Stimulated activated CD8-positive, alpha-beta memory T cell treated with anti-CD3 and anti-CD28 coated beads, Interleukin-15, amount 100 ng/mL, for 4 hours (primary cell): ENCODE data around the gene CPM.

Experiments
- DNase-seq, 2 donors: peaks; one replicate each; pipeline ENCODE4 v3.0.0-alpha.2; 2020; ENCODE audit warnings: low read depth in 2 of 2

Gene CPM

DNA sequence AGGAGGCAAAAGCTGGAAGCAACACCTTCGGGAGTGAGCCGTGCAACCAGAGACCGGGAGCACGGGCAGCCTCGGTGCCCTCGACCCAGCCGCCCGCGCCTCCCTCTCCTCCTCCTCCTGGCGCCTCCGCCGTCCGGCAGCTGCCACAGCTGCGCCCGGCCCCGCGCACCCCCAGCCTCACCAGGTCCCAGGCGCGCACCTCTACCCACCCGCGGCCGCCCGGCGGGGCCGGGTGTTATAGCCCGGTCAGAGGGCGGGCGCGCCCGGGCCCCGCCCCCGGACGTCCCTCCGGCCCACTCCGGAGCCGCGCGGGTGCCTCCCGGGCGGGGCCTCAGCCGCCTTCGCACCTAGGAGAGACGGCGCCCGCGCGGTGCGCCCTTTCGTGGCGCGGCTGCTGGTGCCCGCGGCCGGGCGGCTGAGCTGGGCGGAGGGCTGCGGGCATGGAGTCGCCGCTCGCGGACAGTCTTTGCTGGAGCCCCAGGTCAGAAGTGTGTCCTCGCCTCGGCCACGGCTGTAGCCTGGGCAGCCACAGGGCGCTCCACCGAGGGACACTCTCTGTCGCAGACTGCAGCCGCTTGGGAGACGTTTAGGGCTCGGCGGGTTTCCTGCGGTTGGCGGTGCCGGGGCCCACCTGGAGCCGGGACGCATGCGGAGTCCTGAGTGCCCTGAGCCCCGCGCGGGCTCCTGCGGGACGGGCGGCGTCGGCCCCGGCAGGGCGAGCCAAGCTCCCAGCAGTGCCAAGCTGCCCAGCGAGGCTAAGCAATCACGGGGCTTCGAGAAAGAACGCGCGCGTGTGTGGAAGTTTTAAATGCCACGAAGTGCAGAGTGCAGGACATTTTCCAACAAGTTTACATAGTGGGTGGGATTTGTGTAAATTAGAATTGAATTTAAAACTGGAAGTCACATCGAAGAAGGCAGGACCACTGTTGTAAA lies at the start of gene CPM:
TSS of gene CPM (minus strand) at position 211 of the 933 bp plus-strand sequence. CDS start 334 bp downstream, outside the sequence.
- peak; percentile 41 to 44 for DNase-seq

DNA sequence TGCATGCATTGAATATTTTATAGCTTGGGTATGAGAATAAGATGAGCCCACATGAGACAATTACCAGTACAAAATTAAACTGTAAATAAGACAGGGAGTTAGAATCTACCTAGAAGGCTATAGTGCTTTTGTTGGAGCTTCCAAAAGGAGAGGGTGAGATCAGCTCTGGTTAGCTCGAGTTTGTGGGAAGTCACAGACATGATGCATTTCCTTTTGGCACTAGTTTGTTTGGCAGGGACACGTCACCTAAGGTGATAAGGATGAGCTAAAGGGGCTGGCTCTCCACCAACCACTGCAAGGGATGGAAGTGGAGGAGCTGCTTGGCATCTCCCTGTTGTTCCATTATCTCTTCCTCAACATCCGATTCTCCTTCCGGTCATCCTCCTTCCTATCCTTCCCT lies 48.5 kb upstream of the CPM start:
- no peak for DNase-seq

DNA sequence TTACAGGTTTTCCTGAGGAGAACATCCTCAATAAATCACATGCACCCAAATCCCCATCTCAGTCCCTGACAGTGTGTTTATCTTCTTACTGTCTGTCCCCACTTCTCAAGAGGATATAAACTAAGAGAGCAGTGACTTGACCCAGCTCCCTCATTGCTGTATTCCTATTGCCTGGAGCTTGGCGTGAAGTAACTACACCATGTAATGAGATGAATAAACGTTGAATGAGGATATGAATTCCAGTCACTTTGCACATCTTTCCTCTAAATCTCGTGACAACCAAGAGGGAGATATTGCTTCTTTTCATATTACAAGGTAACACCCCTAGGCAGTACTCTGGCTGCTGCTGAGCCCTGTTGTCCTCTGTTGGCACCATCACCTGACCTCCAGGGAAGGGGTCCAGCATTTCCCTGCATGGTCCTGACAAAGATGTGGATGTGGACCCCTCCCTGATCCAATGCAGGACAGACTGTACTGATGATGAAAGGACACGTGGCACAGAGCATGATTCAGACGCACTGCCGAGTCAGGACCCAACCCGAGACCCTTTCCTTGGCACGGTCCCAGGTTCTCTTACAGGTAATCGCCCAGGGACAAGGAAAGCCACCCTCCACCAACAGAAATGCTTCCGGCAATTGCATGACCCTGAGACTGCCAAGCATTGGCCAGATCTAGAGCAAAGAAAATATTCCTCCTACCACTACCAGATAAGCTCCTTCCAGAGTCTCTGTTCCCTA lies 47.7 kb upstream of the CPM start:
- no peak for DNase-seq

DNA sequence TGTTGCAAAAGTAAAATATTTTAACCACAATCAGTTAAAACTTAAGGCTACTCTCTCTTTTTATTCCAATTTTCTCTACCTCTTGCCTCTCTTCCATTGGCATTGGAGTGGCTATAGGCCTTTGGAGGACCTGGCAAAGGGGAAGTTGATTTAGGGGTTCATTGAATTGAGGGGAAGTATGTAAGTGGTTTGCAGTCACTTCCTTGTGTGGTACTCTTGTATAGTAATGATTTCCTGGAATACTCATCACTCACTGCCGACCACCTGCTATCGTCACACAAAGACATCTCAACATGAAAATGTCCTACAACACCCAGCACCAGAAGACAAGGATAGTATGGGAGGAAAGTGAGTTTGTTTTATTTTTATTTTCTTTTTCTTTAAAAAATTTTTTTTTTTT lies 45.7 kb upstream of the CPM start:
- no peak for DNase-seq

DNA sequence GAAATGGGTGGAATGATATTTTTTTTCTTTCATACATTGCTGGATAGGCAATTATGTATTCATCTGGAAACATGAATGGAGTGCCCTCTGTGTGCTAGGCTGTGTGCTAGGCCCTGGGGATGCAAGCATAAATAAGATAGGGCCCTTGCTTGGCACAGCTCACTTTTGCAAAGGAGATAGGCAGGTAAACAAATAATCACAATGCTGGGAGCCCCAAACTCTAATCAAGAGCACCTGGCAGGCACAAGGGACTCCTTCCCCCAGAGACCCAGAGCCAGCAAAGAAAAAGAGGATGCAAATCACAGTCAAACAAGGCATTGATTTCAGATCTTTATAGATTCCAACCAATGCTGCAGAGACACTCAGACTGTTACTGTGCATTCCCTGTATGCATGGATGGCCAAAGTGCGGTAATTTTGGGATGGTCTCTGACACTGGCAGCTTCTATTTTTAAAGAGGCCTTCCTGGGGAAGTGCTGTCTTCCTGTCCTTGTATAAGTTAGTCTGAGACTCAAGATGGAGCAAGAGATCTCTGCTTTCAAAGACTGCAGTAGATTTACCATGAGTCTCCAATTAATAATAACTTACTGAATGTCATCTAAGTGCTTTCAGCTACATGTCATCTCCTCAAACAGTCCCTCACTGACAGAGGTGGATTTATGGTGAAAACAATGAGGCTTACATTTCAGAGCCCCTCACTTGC lies 45.1 kb upstream of the CPM start:
- no peak for DNase-seq

DNA sequence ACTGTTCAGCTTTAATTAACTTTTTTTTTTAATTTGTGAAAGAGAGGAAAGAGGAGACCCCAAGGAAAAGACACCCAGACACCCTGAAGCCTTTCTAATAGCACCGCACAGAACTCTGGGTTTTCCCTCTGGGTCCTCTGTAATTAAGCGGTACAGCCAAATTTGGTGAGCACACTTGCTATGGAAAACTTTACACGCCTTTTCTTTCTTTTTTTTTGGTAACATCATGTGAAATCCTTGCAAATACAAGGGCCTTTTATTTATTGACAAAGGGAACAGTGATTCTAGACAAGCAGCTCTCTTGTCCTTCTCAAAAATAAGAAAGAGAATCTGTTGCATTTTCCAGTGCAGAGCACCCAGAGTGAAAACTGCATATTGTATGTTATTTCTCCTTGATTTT lies 44.4 kb upstream of the CPM start:
- no peak for DNase-seq

DNA sequence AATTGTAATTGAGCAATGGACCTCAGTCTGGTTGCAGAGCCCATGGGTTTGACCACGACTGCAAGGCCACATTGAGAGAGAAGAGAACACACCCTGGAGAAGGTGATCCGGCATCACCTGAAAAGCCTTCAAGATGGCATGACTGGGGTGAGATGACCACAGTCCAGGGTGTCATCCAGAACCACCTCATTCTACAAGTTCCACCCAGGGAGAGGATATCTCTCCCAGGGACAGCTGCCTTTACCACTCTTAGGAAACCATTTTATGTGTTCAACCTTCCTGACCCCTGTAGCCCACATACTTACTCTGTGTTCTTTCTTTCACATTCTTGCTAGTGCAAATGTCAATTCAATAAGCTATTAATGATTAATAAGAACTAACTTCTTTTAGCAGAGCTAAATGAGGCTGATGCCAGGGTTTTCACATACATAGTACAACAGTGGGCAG lies 43.4 kb upstream of the CPM start:
- no peak for DNase-seq

DNA sequence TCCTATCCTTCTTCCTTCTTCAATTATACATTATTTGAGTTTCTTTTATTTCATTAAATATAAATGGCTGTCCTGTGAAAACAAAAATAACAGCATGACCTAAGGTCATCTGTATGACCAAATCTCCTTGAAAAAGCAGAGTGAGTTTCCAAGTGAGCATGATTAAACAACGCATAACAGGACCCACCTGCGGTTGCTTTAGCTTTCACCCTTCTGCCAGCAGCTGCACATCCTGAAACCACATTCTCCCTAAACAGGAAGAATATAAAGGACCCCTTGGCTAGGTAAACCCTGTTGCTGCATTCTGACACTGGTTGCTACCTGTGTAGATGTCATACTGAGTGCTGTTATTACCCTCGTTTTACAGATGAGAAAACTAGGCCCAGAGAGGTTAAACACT lies 42.8 kb upstream of the CPM start:
- DNase-seq, result no peak

DNA sequence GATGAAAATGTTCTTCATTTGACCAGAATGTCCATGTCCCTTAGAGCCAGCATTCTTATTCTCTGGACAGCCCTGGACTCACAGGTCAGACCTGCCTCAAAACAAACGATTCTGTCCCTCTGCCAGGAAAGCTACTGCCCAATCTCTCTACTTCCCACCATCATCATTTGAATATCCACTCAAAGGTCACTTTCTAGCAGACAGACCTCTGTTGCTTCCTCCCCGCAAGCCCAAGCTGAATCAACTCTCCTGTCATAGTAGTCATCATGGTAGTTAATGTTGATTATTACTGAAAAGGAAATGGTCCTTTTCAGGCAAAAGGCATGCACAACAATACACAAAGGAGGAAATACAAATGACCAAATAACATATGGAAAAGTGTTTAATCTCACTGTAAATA lies 39.6 kb upstream of the CPM start:
- DNase-seq, result no peak

DNA sequence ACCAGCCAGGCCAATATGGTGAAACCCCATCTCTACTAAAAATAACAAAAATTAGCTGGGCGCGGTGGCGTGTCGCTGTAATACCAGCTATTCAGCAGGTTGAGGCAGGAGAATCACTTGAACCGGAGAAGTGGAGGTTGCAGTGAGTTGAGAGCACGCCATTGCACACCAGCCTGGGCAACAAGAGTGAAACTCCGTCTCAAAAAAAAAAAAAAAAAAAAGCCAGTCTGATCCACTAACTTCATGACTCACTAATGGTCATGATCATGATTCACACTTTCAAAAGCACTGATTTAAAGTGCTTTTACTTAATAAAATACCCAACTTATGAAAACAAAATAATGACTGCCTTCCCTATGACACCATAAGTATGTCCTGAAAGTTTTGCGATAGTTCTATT lies 38.4 kb upstream of the CPM start:
- DNase-seq, result no peak

DNA sequence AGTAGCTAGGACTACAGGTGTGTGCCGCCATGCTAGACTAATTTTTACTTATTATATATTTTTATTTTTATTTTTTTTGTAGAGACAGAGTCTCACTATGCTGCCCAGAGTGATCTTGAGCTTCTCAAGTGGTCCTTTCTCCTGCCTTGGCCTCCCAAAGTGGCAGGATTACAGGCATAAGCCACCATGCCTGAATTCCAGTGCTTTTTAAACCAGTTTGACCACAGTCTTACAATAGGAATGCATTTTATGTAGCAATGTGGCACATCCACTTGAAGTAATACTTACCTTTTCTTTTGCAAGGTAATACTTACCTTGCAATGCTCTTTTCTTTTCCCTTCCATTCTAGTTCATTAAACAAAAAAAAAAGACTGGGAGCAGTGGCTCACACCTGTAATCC lies 38.0 kb upstream of the CPM start:
- no peak for DNase-seq

DNA sequence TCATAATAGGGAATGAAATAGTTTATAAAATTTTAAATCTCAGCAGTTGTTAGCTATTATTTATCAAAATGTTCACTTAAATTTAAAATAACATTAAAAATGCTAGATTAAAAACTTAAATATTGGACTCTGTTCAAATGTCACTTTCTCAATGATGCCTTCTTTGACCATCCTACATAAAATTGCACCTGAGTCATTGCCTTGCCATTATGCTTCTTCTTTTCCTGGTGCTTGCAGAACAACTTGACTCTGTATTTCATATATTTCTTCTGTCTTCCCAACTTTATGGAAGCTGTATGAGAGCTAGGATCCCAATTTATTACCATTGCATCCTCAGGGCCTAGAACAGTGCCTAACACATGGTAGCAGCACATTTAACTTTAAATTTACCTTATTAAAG lies 37.3 kb upstream of the CPM start:
- DNase-seq, result no peak

DNA sequence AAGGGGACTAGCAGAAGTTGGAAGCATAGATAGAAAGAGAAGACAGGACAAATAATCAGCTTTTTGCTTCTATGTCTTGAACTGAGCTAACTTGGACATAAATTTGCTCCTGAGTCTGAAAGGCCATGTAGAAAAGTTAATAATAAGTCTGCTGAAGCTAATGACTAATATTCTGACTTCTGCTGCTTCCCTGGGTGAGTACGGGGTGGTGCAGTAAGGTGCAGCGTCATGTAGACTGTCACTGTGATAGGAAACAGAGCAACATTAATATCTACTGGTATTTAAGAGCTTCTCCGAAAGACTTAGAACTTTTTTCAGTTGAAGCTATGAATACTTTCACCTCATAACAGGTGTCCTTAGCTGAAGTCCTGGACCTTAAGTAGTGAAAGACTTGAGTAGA lies 34.1 kb upstream of the CPM start:
- DNase-seq, result no peak

DNA sequence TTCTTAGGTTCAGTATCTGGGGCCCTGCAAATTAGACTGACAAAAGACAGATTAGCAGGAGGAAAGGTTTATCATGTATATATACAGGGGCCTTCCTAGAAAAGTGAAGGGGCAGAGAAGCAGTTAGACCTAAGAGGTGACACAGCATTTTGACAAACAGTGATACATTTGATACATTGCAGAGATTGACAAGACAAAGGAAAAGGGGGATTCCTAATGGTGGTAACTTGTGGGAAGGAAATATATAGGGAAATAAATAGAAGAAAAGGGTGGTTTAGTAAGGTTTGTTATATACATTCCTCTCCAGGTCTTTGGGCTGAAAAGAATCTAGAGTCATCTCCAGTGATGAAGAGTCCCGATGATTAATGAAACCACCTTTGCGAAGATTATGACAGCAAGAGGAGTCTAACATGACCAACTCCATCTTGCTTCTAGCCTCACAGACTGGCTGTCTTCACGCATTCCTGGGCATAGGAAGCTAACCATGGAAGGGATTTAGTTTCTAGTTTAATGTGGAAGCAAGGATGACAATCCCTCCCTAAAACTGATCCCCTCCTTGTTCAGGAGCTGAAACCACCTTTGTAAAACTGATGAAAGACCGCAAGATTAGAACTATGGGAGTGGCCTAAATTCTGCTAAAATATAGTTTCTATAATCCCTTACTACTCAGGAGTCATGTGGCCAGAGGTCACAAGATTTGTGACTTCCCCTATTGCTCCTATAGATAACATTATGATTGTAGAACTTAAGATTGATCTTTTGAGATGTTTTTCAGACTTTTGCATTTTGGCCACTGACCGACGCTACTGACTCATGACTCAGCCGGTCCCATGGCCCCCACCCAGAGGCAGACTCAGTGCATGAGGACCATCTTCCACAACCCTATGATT lies 31.1 kb upstream of the CPM start:
- DNase-seq, result no peak

DNA sequence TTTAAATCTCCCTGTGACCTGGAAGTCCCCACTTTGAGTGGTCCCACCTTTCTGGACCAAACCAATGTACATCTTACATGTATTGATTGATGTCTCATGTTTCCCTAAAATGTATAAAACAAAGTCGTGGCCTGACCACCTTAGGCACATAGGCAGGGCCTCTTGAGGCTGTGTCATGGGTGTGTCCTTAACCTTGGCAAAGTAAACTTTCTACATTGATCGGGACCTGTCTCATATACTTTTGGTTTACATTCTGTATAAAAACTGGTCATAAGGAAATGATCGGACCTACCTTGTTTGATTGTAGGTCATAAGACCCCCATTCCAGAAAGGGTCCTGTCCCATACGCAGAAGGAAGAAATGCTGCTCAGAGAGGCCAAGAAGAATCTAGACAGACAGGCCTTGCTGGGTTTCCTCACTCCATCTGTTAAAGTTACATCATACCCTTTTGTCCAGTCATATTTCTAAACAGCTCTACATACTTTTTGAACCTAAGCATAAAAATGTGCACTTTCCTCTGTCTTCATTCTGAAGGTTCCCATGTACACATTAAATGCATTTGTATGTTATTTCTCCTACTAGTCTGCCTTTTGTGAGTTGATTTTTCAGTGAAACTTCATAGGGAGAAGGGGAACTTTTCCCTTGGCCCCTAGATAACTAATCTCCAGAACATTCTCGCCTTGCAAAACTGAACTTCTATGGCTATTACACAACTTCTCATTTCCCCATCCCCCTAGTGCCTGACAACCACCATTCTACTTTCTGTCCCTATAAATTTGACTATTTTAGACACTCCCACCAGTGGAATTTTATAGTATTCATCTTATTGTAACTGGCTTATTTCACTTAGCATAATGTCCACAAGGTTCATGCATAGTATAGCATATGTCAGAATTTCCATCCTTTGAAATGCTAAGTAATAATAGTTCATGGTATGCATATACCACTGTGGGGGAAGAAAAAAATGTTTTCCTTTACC lies 30.2 kb upstream of the CPM start:
- no peak for DNase-seq

DNA sequence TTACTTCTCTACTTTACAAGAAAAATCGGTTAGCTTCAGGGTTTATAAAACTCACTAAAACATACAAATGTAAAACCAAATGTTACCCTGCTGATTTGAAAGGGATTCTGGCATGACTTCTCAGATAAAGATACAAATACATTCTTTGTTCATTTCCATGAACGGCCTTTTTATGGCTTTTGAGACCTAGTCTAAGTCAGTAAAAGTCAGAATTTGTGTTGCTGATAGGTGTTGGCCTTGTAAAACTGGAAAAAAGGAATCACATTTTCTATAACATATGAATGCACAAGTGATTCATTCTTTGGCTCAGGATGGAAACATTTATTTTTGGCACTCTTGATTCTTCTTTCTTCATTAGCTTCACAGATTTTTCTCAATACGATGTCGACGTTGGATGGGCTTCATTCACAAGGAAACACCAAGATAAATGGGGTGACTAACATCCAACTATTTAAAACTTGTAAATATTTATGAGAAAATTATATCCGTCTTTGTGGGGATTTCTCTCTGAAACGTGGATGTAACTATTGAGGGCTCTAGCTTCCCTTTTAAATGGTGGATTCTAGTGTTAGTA lies 27.0 kb upstream of the CPM start:
- DNase-seq, result no peak

DNA sequence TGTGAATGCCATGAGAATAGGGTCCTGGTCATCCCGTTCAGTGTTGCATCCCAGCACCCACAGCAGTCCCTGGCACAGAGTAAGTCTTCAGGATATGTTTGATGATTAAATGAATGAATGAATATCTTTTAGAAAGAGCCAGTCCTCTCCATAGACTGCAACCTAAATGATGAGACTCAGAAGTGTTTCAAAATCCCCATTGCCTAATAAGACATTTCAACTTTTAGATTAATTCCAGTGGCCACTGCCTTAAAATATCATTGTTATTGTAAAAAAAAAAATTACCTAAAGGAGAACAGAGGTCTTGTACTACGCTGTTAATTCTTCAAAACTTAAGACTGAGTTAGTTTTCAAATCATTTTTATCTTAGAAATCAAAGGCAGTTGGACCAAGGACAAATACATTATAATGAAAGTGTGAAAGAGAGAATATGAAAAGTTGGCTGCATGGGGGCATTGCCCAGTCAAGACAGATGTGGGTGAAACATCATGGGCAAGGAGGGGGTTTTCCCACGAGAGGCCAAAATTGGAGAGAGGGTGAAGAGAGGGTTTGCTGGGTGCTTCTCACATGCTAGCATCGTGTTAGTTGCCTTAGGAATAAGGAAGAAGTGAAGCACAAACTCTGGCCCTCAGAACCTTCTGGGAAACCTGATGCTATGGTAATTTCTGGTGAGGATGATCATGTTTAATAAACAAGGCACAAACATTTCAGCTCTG lies 26.3 kb upstream of the CPM start:
- DNase-seq, result no peak

DNA sequence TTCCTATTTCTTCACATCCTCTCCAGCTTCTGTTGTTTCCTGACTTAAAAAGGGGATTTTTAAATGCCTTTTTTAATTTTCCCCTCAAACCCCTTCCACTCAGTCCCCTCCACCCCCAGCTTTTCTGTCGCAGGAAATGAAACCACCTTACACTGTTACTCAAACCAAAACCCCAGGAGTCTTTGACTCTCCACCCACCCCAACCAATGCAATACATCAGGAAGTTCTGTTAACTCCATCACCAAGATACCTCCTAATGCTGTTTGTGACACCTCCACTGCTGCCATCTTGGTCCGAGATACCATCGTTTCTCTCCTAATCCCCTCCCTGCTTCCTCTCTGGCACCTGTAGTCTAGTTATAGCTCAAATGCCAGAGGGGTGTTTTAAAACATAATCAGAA lies 25.4 kb upstream of the CPM start:
- DNase-seq, result no peak

DNA sequence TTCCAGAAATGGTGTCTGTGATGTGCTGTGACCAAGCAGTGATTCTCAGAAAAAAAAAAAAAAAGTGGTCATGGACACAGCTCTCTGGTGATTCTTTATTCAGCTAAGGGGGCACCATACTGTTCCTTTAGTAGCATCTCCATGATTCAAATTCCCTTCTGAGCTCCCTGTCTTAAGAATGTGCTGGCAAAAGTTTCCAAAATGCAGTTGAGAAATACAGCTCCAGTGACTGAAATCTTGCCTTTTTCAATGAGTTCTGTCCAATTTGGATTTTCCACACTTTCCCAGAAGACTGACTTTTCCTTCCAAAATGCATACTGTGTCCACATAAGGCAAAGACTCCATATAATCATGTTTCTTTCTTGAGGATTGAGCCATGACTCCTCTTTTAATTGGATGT lies 24.3 kb upstream of the CPM start:
- no peak for DNase-seq
